ENCODE data around the gene KCNJ4.
"Not testable (repeated sequence)": the region's sequence is repeated elsewhere in the genome, so short reads cannot be mapped to it uniquely, and the experiment has no call there.

Gene KCNJ4

GRCh38 chr22:38411016-38411415 is 44.0 kb downstream of the KCNJ4 start:
- no peak for DNase-seq

GRCh38 chr22:38409916-38410315 is 45.1 kb downstream of the KCNJ4 start:
- not testable (repeated sequence) for DNase-seq

GRCh38 chr22:38406617-38407016 is 48.4 kb downstream of the KCNJ4 start:
- DNase-seq, result peak; percentile 95

- no peak for DNase-seq
These were observed 50.6 kb downstream of the KCNJ4 start for GRCh38 chr22:38404419-38404818.

GRCh38 chr22:38403812-38404211 is 51.2 kb downstream of the KCNJ4 start:
- peak; percentile 25 for DNase-seq

GRCh38 chr22:38402204-38402603 is 52.8 kb downstream of the KCNJ4 start:
- no peak for DNase-seq

- DNase-seq, result no peak
These were observed 53.5 kb downstream of the KCNJ4 start for GRCh38 chr22:38401336-38402084.

GRCh38 chr22:38400256-38400655 is 54.7 kb downstream of the KCNJ4 start:
- DNase-seq, result not testable (repeated sequence)

- peak; percentile 82 for DNase-seq
These were observed 56.2 kb downstream of the KCNJ4 start for GRCh38 chr22:38398609-38399461.

GRCh38 chr22:38398181-38398608 is 56.8 kb downstream of the KCNJ4 start:
- DNase-seq, result peak; percentile 23

- DNase-seq, result peak; percentile 54
These were observed 57.6 kb downstream of the KCNJ4 start for GRCh38 chr22:38397189-38398085.

GRCh38 chr22:38396440-38397069 is 58.4 kb downstream of the KCNJ4 start:
- not testable (repeated sequence) for DNase-seq

- DNase-seq, result not testable (repeated sequence)
These were observed 59.1 kb downstream of the KCNJ4 start for GRCh38 chr22:38395944-38396343.

- not testable (repeated sequence) for DNase-seq
These were observed 59.9 kb downstream of the KCNJ4 start for GRCh38 chr22:38394929-38395624.

GRCh38 chr22:38389428-38389818 is 65.6 kb downstream of the KCNJ4 start:
- peak; percentile 23 for DNase-seq

GRCh38 chr22:38388506-38389427 is 66.2 kb downstream of the KCNJ4 start:
- DNase-seq, result not testable (repeated sequence)

- not testable (repeated sequence) for DNase-seq
These were observed 68.1 kb downstream of the KCNJ4 start for GRCh38 chr22:38386918-38387317.

GRCh38 chr22:38383417-38383816 is 71.6 kb downstream of the KCNJ4 start:
- no peak for DNase-seq

GRCh38 chr22:38381371-38381770 is 73.6 kb downstream of the KCNJ4 start:
- DNase-seq, result not testable (repeated sequence)

Data from inflammatory macrophage treated with lipopolysaccharide for 4 hours (primary cell).